AG20443 (cell line): ENCODE results near the gene CLASRP.

Experiments
- DNase-seq: peaks from one replicate; pipeline ENCODE4 v3.0.0; 2012; ENCODE audit warnings: low spot score, mixed read lengths

CLASRP gene

DNA sequence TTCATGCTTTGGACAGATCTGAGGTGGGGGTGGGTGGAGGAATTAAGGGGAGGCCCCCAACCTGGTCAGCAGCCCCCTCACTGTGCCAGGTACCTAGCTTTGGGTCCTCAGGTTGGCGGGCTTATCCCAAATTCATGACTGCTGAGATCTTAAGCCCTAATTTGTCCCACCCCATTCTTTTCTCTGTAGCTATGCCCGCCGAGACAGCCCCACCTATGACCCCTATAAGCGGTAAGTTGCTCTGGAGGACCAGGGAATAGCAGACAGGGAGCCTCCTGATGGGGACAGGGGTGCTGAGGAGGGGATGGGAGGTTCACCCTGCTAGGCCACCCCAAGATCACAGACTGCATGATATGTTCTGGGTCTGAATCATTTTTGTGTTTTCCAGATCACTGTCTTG, 23.1 kb downstream of the CLASRP start:
- no peak for DNase-seq

GRCh38 chr19:45063851-45064801, 25.3 kb downstream of the CLASRP start:
- no peak for DNase-seq

DNA sequence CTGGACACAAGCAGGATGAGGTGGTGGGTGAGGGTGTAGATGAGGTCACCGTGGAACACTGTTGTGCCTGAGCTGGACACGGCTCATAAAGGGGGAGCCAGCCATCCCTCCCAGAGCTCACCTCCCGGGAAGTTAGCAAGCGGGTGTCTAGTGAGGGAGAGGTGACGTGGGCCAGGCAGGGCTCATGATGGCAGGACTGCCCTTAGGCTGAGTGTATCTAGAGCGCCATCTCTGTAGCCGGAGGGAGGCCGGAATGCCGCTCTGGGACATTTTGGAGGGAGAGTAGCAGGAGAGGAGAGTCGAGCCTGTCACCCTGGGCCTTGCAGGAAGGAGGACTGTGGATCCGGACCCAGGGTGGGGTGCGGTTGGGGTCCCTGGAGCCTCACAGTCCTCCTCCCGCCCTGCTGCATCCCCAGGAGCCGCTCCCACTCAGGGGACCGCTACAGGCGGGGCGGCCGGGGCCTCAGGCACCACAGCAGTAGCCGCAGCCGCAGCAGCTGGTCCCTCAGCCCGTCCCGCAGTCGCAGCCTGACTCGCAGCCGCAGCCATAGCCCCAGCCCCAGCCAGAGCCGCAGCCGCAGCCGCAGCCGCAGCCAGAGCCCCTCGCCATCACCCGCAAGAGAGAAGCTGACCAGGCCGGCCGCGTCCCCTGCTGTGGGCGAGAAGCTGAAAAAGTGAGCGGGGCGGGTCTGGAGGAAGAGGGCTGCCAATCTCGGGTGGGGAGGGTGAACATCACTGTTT, 28.2 kb downstream of the CLASRP start:
- no peak for DNase-seq

DNA sequence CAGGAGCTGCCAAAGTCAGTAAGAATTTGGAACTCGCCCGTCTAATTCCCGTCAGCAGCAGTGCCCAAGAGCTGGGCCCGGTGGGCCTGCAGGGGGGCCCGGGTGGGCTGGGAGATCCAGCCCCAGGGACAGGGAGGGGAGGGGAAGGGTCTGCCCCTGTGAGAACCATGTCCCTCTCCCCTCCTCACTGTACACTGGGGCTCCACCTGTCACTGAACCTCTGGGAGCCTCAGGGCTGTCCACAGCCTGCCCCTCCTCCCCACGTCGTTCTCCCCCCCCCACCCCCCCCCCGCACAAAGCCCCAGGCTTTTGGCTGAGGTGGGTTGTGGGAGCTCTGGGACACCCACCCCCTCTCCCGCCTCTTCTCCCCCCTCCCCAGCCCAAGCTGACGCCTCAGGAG, 29.2 kb downstream of the CLASRP start:
- DNase-seq = no peak

GRCh38 chr19:45069056-45069455, 30.2 kb downstream of the CLASRP start:
- DNase-seq = peak; percentile 55

DNA sequence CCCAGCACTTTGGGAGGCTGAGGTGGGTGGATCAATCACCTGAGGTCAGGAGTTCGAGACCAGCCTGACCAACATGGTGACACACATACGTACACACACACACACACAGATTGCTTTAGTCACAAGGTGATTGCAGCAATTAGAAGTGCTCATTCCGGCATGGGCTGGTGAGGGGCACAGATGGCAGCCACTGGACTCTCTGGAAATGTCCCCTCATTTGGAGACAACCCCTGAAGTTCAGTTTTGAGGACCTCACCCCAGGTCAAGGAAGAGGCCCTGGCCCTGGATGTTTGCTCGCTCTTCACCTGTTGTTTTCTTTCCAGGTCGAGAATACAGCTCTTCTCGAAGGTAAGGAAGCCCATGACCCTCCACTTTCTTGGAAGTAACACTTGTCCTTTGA, 31.4 kb downstream of the CLASRP start:
- no peak for DNase-seq

DNA sequence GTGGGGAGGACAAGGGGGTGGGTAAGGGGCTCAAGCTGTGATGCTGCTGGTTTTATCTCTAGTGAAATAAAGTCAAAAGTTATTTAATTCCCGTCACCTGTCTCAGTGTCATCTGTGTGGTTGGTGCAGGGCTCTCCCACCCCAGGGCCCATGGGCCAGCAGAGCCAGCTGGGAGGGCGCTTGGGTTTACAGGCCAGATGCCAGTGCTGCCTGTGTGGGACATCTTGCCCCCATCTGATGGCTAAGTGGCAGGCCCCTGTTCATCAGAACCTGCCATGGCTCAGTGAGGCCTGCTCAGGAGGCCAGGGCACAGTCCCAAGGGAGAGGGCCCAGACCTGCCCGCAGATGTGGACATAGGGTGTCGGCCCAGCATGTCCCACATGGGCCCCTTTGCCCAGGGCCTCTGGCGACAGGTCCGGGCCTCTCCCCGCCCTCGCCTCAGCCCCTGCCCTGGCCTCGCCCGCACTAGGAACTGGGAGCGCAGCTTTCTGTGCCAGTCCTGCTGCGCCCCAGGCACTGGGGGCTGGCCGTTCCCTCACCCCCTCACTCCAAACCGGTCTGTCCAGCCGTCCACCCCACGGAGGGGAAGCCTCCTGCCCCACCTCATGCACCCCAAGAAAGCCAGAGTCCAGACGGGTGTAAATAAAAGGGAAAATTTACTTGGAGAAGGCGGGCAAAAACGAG, 32.2 kb downstream of the CLASRP start:
- DNase-seq = no peak

DNA sequence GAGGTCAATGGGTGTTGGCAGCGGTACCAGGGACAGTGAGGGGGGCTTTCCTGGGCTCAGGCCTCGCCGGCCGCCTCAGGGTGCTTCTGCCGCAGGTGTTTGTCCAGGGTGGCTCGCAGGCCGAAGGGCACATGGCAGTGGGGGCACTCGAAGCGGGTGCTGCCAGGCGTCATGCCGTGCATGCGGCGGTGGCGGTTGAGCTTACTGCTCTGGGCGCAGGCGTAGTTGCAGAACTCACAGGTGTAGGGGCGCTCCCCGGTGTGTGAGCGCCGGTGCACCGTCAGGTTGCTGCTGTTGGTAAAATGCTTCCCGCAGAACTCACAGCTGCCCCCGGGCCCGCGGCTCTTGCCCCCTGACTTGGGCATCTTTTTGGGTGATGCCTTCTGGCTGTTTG, 32.7 kb downstream of the CLASRP start:
- DNase-seq = no peak

DNA sequence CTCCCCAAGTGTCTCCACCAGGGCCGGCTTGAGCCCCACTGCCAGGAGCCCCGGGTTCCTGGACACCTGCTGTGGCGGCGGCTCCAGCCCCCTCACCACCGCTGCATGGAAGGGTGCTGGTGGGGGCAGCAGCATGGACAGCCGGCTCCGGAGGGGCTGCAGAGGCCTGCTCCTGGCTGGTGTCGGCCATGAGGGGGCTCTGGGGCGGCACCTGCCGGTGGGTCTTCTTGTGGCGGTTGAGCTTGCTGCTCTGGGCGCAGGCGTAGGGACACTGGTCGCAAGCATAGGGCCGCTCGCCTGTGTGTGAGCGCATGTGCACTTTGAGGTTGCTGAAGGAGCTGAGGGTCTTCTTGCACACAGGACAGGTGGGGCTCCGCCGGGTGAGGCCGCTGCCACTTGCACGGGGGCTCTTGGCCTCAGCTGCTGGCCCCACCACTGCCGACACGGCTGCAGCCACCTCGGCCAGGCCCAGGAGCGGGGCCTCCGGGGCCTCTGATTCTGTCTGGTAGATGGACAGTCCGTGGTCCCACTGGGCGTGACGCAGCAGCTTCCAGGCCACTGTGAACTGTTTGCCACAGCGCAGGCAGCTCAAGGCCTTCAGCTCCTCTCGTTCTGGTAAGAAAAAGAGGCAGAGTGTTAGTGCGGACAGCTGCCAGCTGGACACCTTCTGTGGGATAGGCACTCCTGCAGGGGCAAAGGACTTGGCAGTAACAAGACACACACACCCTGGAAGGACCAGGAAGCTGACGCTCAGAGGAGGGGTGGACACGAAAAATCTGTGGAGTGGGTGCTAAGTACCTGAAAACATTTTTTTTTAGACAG, 33.3 kb downstream of the CLASRP start:
- no peak for DNase-seq

DNA sequence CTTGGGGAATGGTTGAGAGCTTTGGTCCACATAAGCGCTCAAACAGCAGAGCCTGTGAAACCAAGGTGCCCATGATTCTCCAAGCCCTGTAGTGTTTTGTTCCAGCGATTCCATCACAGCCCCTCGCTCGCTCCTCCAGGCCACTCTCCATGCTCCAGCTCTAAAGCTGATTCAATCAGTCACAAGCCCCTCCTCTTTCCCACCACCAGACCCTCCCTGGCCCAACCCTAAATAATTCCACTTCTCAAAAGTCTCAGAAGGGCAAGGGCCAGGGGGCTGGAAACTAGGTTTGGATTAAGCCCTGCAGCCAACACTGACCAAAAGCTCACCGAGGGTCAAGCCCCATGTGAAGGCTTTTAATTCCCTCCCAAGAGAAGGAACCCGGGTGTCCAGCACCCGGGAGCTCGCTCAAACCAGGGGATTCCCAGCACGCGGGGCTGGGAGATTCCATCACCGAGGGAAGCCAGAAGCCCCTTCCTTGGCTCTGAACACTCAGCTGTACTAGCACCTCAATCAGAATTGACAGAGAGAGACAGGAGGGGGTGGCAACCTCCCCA, 36.0 kb downstream of the CLASRP start:
- no peak for DNase-seq

- DNase-seq = peak; percentile 82
Observed at GRCh38 chr19:45075301-45076028, 36.6 kb downstream of the CLASRP start.

DNA sequence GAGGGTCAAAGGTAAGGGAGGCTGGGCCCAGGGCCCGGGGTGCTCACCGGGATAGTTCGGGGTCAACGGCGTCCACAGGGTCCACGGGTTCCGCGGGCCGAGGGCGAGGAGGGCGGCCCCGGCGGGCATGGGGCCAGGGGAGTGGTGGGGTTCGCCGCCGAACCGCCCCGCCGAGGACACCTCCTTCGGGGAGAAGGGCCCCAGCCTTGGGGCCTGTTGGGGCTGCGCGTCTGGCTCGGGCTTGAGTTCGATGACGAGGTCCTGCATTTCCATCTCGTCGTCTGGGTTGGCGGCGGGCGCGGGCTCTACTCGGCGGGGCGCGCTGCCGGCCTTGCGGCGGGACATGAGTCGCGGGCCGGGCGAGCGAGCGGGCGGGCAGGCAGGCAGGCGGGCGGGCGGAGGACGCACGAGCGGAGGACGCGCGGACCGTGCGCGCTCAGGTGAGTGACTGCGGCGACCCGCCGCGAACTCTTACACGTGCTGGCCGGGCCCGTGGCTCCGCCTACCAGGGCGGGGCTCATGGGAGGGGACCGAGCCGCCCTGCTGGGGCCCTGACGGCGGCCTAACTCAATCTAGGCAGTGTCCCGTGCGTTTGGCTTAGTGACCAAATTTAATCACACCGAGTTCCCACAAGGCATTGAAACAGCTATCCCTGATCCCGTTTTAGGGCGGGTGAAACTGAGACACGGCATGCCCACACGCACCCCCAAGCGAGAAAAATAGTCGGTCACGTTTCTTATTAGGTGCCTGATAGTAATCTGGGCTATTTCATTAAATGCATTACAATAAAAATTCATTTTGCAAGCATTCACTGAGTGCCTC, 37.4 kb downstream of the CLASRP start, which contains the start of gene ZNF296:
Gene ZNF296, minus strand, starts transcription at position 450 of the 822 bp plus-strand sequence. Its CDS starts 105 bp downstream, at position 345.
- DNase-seq = peak; percentile 81

DNA sequence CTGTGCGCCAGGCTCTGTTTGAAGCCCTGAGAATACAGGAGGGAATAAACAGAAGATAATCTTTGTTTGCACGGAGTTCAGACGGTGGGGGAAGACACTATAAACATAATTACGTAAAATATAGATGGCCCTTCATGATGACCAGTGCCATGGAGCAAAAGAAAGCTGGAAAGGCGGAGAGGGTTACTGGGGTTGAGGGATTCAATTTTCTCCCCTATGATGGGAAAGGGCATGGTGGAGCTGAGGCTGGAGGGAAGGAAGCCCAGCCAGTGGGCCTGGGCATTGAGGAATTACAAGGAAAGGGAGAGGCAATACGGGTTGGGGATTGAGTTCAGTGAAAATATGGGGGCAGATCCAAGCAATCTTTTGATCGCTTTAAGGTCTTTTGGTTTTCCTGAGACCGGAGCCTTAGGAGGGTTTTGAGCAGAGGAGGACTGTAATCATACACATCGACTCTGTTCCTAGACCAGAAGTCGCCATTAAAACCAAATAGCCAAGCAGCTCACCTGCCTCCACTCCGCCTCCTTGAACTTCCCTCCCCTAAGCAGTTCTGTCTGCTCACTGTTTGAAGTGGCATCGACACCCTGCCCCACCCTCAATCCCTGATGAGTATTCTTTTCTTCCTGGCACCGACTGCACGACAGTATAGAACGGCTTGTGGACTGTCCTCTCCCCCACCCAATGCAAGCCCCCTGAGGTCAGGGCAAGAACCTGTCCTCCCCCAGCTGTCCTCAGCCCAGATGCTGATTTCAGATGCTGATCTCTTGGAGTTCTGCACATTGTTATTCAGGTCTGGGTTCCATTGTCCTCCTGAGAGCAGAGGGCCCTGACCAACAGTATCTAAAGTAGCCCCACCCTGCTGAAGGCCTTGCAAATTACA, 38.2 kb downstream of the CLASRP start:
- no peak for DNase-seq

DNA sequence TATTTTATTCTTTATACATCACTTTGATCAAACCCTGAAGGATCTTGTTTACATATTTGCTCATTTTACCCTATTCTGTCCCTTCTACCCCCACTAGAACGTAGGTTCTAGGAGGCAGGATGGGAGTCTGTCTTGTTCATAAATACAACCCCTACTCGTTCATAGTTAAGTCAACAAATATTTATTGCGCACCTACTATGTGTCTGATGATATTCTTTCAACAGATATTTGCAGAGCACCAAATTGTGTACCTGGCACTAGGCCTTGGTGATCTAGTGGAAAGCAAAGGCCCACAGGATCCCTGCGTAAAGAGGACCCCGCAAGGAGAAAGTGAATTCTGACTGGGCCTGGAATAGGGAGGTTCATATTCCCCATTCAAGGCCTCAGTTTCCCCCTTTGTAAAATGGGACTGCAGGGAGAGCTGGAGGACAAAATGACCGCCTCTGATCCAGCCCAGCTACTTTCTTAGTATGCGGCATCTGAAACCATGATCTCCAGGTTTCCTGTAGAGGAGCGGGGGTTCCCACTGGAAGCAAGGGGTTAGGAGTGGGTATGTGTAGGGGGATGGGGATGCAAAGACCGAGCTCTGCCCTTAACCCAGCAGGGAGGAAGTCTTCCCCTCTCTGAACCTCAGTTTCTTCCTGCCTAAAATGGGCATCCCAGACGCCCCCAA, 39.7 kb downstream of the CLASRP start:
- no peak for DNase-seq

DNA sequence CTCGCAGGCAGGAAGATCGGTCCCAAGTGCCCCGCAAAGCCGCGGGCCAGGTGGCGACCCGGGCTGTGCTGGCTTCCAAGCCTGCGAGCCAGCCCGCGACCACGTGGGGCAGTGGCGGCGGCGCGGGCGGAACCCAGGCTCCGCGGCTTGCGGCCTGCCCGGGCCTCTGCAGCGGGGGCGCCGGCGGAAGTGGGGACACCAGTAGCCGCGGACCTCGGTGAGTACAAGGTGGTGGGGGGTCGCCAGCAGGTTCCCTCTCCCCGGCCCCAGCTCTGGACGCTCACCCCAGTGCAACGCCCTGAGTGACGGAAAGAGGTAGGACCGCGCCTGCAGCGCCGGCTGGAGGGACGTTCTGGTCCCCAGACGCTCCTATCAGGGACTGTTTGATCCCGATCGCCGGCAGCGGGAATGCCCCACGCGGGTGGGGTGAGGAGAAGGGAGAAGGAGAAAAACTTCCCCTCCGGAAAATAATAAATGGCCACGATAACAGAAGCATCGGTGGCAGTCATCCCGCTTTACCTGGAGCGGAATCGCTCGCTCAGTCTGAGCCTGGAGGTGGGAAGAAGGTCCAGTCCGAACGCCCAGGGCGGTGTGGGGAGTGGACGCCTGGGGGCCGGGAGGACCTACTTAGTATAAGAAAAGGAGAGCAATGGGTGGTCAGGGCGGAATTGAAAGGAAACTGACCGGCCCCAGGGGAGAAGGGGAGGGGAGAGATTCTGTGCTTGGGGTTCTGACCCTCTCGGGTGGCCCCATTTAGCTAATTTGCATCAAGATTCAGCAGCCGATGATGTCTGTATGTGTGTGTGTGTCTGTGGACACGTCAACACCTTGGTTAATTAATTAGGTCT, 40.4 kb downstream of the CLASRP start, which contains the start of gene GEMIN7:
Gene GEMIN7, plus strand, starts transcription at position 198 of the 848 bp plus-strand sequence. CDS start 10,855 bp downstream, outside the sequence.
- DNase-seq = peak; percentile 94

DNA sequence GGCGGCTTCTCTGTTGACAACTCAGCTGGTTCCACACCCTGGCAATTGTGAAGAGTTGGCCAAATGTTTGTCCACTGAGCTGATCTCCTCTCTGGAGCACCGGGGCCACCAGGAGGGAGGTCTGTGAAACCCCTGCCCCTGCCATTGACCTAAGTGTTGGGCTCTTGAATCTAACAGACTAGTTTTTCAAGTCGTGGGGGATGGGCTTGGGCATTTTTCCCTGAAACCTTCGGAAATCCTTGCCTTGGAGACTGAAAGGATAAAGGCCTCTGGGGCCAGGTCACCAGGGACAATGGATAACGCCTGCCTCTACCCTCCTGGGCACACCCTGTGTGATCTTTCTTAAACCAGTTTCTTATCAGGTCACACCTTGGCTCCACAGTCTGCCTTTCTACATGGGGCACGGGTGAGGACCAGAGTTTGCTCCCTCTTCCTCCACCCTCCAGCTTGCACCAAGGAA, 41.1 kb downstream of the CLASRP start:
- DNase-seq = no peak

DNA sequence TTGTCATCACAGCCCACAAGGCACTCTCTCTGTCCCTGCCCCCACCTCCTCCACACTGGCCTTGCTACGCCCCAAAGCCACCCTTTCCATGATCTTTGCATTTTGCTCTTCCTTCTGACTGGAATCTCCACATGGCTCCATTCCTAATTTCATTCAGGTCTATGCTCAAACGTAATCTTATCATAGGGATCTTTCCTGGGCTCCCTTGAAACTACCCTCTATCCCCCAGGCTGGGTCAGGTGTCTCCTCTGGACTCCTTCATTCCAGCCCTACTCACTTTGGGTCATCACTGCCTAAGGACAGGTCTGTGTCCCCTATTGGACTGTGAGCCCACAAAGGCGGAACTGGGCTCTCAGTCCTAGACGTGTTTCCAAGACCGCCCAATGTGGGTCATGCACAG, 43.3 kb downstream of the CLASRP start:
- no peak for DNase-seq
